Renal cortical epithelial cell (primary cell): ENCODE results near the gene PSMD2. TPM values are rescaled to one million over a fixed set of nuclear protein-coding genes. Genes with fewer than 3 reads are reported as not detected.

ENCODE experiments used
- DNase-seq: peaks from one replicate; pipeline ENCODE4 v3.0.0-alpha.2; 2011; ENCODE audit warnings: low read depth
- total RNA-seq: library from RNA; depleted of rRNA; stranded (reverse); fragments of >200 nt; gene quantifications from 2 replicates; pipeline ENCODE4 v1.2.3, GENCODE V29; 2014

The PSMD2 gene
- total RNA-seq, 1 donor from 2014 or later, result 423 TPM

DNA sequence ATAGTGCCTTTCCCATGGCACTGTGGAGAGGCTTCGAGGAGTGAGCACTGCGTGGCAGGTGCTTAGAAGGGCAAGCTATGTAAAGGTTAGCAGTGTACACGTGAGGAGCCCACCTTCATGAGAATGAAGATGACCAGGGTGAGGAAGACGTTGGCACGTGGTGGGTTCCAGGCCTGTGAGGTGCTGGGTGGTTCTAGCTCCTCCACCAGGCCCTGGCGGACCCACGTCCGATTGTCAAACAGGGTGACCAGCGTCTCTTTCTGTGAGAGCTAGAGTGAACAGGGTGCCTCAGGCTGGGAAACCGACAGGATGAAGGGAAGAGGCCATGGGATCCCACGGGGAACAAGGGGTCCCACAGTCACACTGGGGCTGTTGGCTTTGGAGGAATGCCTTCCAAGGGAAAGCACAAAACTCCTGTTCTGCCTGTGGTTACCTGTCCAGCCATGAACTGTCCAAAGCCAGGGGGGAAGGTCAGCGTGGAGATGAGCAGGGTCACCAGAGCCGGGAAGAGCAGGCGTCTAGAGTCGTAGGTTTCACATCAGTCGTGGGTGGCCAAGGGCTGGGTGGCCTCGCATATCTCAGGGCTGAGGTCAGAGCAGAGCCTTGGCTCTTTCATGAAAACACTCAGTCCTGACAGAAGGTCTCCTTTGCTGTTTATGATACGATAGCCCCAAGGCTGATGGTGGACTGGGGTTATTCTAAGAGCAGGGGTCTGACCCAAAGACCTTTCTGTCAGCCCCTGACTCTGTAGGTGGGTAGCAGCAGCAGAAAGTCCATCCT lies 56.4 kb downstream of the PSMD2 start:
- no peak for DNase-seq

DNA sequence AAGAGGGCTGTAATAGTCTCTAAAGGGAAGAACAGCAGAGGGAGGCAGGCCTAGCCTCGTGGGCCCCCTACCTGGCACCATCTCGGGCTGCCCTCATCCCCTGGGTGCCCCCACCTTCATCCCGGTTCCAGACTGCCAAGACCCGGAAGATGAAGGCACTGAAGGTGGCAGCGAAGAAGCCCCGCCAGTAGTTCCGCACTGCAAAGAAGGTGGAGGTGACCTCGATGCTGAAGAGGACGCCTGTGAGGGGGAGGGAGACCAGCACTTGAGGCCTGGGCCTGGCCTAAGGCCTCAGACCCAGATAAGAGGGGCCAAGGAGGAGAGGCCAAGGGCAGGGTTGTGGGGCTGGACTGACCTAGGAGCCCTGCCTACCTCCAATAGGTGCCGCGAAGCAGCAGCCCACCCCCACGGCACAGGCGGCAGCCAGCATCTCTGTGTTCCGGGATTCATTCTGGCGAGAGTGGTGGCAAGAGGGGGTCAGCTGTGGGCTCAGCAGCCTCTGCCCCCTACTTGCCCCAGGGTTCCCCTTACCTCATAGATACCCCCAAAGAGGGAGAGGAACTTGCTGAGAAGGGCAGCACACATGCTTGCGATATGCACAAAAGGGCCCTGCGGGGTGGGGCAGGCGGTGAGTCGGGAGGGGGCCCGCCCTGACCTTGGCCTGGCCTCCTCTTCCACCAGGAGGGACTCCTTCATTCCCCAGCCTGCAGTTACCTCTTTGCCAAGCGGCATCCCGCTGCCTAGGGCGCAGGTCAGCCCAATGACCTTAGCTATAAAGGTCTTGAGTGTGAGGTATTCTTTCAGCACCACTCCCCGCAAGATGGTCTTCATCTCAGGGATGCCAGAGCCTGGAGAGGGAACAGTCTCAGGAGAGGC lies 58.4 kb downstream of the PSMD2 start:
- DNase-seq, result no peak

DNA sequence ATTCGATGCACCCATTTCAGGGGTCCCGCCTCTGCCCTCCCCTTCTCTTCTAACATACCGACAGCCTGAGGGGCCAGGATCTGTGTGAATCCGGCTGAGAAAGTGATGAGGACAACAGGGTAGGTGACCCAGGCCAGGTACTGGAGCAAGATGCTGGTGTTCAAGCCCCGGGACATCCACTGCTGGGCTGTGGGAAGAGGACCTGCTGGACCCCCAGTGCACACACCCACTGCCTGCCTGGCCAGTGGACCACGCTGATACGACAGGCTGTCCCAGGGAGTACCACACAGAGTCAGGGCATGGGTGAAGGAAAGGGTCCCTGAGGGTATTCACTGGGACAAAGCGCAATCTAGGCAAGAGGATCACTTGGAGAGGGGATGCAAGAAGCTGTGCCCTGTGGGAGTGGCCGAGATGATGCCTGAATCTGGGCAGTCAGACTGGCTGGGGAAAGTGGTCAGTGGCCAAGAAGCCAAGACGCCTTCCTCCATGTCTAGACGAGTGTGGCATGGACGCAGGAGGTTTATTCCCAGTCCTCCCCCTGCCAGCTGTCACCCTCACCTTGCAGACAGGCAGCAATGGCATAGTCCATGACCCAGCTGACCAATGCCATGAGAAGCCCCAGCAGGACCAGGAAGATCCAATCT lies 59.2 kb downstream of the PSMD2 start:
- no peak for DNase-seq

Other genes with a start within 250 kb of the PSMD2 start
- not detected in 2 replicates for gene HTR3C, start 246.2 kb upstream of the PSMD2 start, total RNA-seq
- gene HTR3E, start 202.2 kb upstream of the PSMD2 start, total RNA-seq, result not detected in 2 replicates
- gene EIF2B5, start 163.9 kb upstream of the PSMD2 start, total RNA-seq, result 36.1 and 43.8 TPM in 2 replicates
- 16.8 and 63.6 TPM in 2 replicates for gene DVL3, start 143.9 kb upstream of the PSMD2 start, total RNA-seq
- 299 and 523 TPM in 2 replicates for gene AP2M1, start 124.4 kb upstream of the PSMD2 start, total RNA-seq
- 17.9 and 53.3 TPM in 2 replicates for gene ABCF3, start 113.0 kb upstream of the PSMD2 start, total RNA-seq
- gene VWA5B2, start 69.7 kb upstream of the PSMD2 start, total RNA-seq, result 0.10 TPM in 1 of 2 replicates, not detected in the other
- 18.9 and 43.2 TPM in 2 replicates for gene ALG3, start 50.3 kb upstream of the PSMD2 start, total RNA-seq
- gene EEF1AKMT4, start 49.6 kb upstream of the PSMD2 start, total RNA-seq, result 4.3 and 4.7 TPM in 2 replicates
- 0.10 TPM in 1 of 2 replicates, not detected in the other for gene CAMK2N2, start 37.7 kb upstream of the PSMD2 start, total RNA-seq
- not detected in 2 replicates for gene ECE2, start 23.2 kb upstream of the PSMD2 start, total RNA-seq
- 195 and 527 TPM in 2 replicates for gene EIF4G1, start 15.4 kb downstream of the PSMD2 start, total RNA-seq
- gene FAM131A, start 38.4 kb downstream of the PSMD2 start, total RNA-seq, result 16.8 and 24.2 TPM in 2 replicates
- gene CLCN2, start 62.4 kb downstream of the PSMD2 start, total RNA-seq, result 1.7 and 3.5 TPM in 2 replicates
- 97.3 and 161 TPM in 2 replicates for gene POLR2H, start 62.5 kb downstream of the PSMD2 start, total RNA-seq
- 0.35 and 0.69 TPM in 2 replicates for gene THPO, start 79.0 kb downstream of the PSMD2 start, total RNA-seq
- gene CHRD, start 80.8 kb downstream of the PSMD2 start, total RNA-seq, result 3.0 and 23.9 TPM in 2 replicates